HCEC 1CT (cell line): ENCODE results near the gene NSG2.
"Not testable (repeated sequence)": the region's sequence is repeated elsewhere in the genome, so short reads cannot be mapped to it uniquely, and the experiment has no call there.

ENCODE experiments used
- DNase-seq: peaks from one replicate; pipeline ENCODE4 v3.0.0-alpha.2; 2017

NSG2 gene

GRCh38 chr5:174063082-174063756 lies 17.7 kb downstream of the NSG2 start:
- DNase-seq, result no peak

- DNase-seq, result no peak
Observed at GRCh38 chr5:174064171-174064570, 18.7 kb downstream of the NSG2 start.

GRCh38 chr5:174065528-174066197 lies 20.2 kb downstream of the NSG2 start:
- no peak for DNase-seq

- DNase-seq, result no peak
Observed at GRCh38 chr5:174067499-174067898, 22.0 kb downstream of the NSG2 start.

- DNase-seq, result no peak
Observed at GRCh38 chr5:174071484-174071883, 26.0 kb downstream of the NSG2 start.

GRCh38 chr5:174073122-174073660 lies 27.7 kb downstream of the NSG2 start:
- DNase-seq, result no peak

GRCh38 chr5:174074369-174074768 lies 28.9 kb downstream of the NSG2 start:
- DNase-seq, result no peak

- no peak for DNase-seq
Observed at GRCh38 chr5:174078416-174078815, 32.9 kb downstream of the NSG2 start.

- DNase-seq, result no peak
Observed at GRCh38 chr5:174082286-174082685, 36.8 kb downstream of the NSG2 start.

- DNase-seq, result no peak
Observed at GRCh38 chr5:174083056-174083827, 37.7 kb downstream of the NSG2 start.

- DNase-seq, result no peak
Observed at GRCh38 chr5:174084691-174085154, 39.2 kb downstream of the NSG2 start.

GRCh38 chr5:174086751-174087150 lies 41.2 kb downstream of the NSG2 start:
- no peak for DNase-seq

- no peak for DNase-seq
Observed at GRCh38 chr5:174087783-174088182, 42.3 kb downstream of the NSG2 start.

GRCh38 chr5:174090129-174090528 lies 44.6 kb downstream of the NSG2 start:
- no peak for DNase-seq

- no peak for DNase-seq
Observed at GRCh38 chr5:174093123-174093522, 47.6 kb downstream of the NSG2 start.

- no peak for DNase-seq
Observed at GRCh38 chr5:174094857-174095606, 49.5 kb downstream of the NSG2 start.

GRCh38 chr5:174096619-174097018 lies 51.1 kb downstream of the NSG2 start:
- DNase-seq, result no peak

- DNase-seq, result no peak
Observed at GRCh38 chr5:174097486-174098185, 52.1 kb downstream of the NSG2 start.

- DNase-seq, result no peak
Observed at GRCh38 chr5:174098694-174099093, 53.2 kb downstream of the NSG2 start.

GRCh38 chr5:174100490-174100889 lies 55.0 kb downstream of the NSG2 start:
- DNase-seq, result no peak

- no peak for DNase-seq
Observed at GRCh38 chr5:174101195-174101730, 55.8 kb downstream of the NSG2 start.

- DNase-seq, result not testable (repeated sequence)
Observed at GRCh38 chr5:174102574-174102973, 57.1 kb downstream of the NSG2 start.
